Fibroblast of villous mesenchyme (primary cell): Measurements from ENCODE around the gene ZNF66. TPM values are rescaled to one million over a fixed set of nuclear protein-coding genes. Genes with fewer than 3 reads are reported as not detected.
"Not testable (repeated sequence)": the region's sequence is repeated elsewhere in the genome, so short reads cannot be mapped to it uniquely, and the experiment has no call there.

Experiments
- DNase-seq: peaks from one replicate; pipeline ENCODE4 v3.0.0-alpha.2; 2010; ENCODE audit warnings: low read depth
- H3K4me3 ChIP-seq: 2 replicates; pipeline ENCODE4 v1.5.1; 2011; ENCODE audit warnings: low read depth, mild to moderate bottlenecking, low read length
- CTCF ChIP-seq: IDR thresholded peaks from 2 replicates; pipeline ENCODE4 v1.5.1; 2012; ENCODE audit warnings: low read depth, mild to moderate bottlenecking, low read length; ENCODE audit not compliant: insufficient read depth
- total RNA-seq: library from RNA; depleted of rRNA; stranded (reverse); fragments of >200 nt; gene quantifications from 2 replicates; pipeline ENCODE4 v1.2.3, GENCODE V29; 2012

ZNF66 gene
- total RNA-seq = 1.7 and 3.2 TPM in 2 replicates

DNA sequence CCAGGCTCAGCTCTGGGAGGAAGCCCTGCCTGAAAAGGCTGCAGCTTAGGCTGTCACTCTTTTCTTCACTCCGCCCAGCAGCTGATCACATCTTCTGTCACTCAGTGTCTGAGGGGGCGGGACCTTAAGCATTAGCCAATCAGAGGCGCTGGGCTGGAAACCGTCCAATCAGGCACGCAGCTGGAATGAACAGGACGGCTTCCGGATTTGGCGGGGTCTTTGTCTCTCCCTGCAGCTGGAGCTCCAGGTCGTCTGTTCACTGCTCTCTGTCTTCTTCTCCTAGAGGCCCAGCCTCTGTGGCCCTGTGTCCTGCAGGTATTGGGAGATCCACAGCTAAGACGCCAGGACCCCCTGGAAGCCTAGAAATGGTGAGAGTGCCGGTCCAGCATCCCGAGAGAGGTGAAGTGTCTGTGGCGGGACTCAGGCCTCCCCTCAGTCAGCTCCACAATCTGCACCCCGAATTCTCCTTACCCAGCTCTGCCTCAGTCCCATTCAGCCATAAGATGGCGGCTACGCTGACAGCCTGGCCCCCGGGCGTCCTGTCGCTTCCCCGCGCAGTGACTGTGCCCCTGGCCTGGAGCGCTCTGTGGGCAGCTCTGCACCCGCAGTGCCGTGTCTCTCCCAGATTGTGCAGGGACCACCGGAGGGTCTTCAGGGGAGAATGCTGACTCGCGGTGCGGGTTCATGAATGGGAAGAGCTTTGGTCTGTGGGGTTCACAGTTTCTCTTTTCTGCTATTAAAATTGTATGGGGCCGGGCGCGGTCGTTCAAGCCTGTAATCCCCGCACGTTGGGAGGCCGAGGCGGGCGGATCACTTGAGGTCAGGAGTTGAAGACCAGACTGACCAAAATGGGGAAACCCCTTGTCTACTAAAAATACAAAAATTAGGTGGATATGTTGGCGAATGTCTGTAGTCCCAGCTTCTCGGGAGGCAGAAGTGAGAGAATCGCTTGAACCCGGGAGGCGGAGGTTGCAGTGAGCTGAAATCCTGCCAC lies at the start of gene ZNF66:
Gene ZNF66 (plus strand): TSS at position 222 of the 994 bp plus-strand sequence. CDS start 144 bp downstream, at position 366.
- peak within 1 kb of the TSS; percentile 83 for H3K4me3 ChIP-seq
- DNase-seq = peak; percentile 95
- no peak for TF ChIP-seq CTCF

GRCh38 chr19:20750169-20750568 lies 25.9 kb upstream of the ZNF66 start:
- H3K4me3 ChIP-seq, DNase-seq: not testable (repeated sequence)

DNA sequence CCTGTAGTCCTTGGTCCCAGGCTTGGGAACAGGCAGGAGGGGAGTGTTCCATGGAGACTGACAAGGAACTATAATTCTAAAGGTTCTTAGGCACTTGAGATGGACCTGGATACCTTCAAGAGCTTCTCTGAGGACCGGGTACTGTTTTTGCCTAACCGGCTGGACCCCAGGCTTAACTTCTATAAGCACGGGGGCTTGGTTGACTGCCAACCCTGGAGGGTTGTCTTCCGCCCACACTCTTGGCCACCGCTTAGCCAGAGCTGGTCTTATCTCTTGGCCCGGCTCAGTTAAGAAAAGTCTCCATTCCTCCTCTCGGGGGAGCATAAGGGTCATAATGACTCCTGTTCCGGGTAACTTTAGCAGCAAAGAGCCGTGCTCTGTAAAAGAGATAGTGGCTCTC lies 23.8 kb upstream of the ZNF66 start:
- not testable (repeated sequence) for DNase-seq, H3K4me3 ChIP-seq

- not testable (repeated sequence) for H3K4me3 ChIP-seq, DNase-seq
Observed at GRCh38 chr19:20769225-20769736, 6.8 kb upstream of the ZNF66 start.

DNA sequence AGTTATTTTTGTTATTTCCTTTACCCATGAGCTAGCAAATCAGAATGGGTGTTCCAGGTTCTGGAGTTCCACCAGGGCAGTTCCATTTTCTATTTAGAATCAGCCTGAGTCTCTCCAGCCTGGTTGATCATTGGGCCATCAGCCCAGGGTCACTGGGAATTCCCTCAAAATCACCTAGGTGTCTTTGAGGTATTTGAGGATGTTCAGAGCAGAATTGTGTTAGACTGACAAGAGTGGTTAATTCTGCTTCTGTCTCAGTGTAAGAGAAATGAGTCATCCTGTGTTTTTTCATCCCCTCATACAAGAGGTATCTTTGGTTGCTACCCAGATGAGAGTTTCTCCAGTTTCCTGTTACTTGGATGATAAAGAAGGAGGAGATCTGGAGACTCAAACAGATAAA lies 11.7 kb downstream of the ZNF66 start:
- no peak for TF ChIP-seq CTCF
- H3K4me3 ChIP-seq = no peak overlapping the region
- DNase-seq = no peak

- no peak for DNase-seq
- no peak overlapping the region for H3K4me3 ChIP-seq
- no peak for TF ChIP-seq CTCF
Observed at GRCh38 chr19:20791806-20792205, 15.7 kb downstream of the ZNF66 start.

DNA sequence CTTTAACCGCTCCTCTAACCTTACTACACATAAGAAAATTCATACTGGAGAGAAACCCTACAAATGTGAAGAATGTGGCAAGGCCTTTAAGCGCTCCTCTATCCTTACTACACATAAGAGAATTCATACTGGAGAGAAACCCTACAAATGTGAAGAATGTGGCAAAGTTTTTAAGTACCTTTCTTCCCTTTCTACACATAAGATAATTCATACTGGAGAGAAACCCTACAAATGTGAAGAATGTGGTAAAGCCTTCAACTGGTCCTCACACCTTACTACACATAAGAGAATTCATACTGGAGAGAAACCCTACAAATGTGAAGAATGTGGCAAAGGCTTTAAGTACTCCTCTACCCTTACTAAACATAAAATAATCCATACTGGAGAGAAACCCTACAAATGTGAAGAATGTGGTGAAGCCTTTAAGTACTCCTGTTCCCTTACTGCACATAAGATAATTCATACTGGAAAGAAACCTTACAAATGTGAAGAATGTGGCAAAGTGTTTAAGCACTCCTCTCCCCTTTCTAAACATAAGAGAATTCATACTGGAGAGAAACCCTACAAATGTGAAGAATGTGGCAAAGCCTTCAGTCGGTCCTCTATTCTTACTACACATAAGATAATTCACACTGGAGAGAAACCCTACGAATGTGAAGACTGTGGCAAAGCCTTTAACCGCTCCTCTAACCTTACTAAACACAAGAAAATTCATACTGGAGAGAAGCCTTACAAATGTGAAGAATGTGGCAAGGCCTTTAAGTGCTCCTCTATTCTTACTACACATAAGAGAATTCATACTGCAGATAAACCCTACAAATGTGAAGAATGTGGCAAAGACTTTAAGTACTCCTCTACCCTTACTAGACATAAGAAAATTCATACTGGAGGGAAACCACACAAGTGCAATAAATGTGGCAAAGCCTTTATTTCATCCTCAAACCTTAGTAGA lies 30.5 kb downstream of the ZNF66 start:
- not testable (repeated sequence) for DNase-seq, H3K4me3 ChIP-seq

DNA sequence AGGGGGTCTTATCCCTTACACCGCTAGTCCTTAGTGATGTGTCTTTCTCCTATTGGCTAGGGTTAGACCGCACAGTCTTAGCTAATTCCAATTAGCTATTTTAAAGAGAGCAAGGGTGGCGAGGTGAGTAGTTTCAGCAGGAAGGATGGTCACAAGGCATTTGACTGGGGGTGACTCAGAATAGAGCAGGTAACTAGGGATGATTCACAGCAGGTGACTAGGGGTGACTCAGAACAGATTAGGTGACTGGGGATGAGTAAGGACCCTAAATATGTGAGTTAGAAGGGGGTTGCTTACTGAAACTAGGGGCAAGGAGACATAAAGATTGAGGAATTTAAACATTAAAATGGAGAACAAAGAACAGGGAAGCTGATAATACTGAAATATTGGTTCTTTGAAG lies 64.3 kb downstream of the ZNF66 start:
- TF ChIP-seq CTCF = no peak
- no peak overlapping the region for H3K4me3 ChIP-seq
- no peak for DNase-seq

Other genes starting within 250 kb of the ZNF66 start
- gene ZNF737, start 210.5 kb upstream of the ZNF66 start, total RNA-seq = 3.0 and 3.5 TPM in 2 replicates
- 10.3 and 13.4 TPM in 2 replicates for gene ZNF626, start 114.7 kb upstream of the ZNF66 start, total RNA-seq
- gene ZNF85, start 146.9 kb downstream of the ZNF66 start, total RNA-seq = 5.5 and 7.8 TPM in 2 replicates
- 6.1 and 11.7 TPM in 2 replicates for gene ZNF430, start 244.4 kb downstream of the ZNF66 start, total RNA-seq